ENCODE data around the gene RGS6.

RGS6 gene

DNA sequence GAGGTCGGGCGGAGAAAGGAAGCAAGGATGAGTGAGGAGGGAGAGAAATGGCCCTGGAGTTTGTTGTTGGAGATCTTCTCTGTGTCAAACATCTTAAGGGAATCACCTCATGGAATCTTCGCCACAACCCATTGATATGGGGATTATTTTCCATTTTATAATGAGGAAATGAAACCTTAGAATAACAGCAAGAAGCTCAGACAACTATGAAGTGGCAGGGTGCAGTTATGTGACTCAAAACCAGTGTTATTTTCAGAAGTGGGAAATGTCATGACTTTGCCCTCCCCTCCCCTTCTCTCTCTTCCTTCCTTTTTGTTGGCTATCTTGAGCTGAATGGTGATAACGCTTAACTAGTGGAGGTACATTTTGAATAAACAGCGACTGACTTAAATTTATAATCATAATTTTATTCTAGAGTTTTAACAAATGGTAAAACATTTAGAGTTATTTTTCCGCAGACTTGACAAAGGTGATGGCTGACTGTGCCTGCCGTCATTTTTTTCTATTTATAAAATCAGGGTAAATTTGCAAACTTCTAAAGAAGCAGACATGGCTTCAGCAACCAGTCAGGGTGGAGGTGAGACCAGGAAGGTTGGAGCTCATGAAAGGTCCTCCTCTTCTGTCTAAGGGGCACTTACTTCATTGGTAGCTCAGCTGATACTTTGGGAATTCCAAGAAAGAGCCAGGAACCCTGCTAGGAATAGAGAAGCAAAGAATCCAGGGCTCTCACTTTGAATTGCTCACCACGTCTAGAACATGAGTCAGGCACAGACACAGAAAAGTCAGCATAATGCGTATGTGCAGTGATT lies 232.4 kb downstream of the RGS6 start:
- no peak for DNase-seq (ENCODE audit: low read depth in 2 of 2)

- no peak for DNase-seq (ENCODE audit: low read depth in 2 of 2)
Observed at GRCh38 chr14:72165229-72165698, 233.0 kb downstream of the RGS6 start.

DNA sequence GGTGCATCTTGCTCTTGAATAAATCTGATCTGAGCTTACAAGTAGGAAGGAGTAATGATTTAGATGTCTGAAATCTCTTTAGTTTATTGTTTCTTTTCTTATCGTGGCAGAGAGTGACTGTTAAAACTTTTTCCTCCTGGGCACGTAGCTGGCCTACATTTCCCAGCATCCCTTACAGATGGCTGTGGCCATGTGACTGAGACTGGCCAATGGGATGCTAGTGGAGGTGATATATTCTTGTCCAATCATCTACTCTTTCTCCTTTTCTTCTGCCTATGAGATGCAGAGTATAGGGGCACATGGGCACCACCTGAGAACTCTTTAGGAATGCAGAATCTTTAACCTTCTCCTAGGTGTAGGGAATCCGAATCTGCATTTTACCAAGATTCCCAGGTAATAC lies 237.3 kb downstream of the RGS6 start:
- no peak for DNase-seq (ENCODE audit: low read depth in 2 of 2)

DNA sequence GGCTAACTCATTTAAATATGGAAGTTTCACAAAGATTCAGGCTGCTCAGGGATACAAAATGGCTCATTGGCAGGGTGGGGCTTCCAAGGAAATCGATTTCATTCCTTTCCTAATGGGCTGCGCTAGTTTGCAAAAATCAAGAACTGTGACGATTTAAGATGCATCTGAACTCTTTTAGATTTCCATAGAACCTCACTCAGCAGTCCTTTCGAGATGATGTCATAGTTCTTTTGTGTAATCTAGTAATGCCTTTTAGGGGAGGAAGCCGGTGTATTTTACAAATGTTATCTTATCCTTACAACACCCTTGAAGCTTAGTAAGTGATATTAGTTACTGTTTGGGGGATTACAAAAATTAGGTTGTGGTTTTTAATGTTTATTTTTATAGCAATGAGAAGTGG lies 239.8 kb downstream of the RGS6 start:
- DNase-seq (ENCODE audit: low read depth in 2 of 2), result no peak

DNA sequence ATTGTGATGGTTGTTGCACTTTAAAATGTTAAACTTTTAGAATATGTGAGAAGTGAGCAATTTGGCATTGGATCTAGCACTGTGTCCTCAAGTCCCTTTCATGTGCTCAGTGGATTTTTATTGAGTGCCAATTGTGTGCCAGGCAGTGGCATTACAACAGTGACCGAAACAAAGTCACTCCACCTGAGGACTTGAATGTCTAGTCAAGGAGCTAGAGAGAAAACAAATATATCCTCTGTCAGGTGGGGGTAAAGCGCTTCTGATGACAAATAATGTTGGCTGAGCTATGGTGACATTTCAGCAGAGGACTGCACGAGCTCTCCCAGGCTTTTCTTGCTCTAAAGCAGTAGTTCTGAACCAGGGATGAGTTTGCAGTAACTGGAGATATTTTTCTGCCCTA lies 240.4 kb downstream of the RGS6 start:
- DNase-seq (ENCODE audit: low read depth in 2 of 2), result no peak

DNA sequence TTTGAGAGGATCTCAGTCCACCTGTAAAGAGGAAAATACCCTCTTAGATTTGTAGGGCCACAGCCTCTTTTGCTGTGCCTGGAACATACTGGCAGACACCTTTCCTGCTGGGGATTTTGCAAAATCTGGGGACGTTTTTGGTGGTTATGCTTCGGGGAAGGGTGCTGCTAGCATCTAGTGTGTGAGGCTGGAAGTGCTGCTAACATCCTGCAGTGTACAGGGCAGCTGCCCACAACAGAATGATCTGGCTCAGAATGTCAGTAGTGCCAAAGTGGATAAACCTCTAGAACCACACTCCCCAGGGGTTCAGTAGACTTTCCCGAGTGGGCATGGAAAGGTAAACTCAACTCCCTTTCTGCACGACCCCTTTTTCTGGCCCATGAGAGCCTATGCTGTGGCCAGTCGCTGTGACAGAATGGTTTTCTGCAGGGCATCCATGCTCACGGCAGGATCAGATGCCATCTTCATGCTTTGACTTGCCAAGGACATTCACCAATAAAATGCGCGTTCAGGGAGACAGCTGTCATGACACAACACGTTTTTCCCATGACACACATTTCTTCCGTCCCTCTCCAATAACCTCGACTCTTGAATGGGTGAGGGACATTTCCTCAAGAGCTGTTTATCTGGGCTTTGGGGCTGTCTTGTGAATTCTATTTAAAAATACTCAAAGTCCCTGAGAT lies 240.9 kb downstream of the RGS6 start:
- no peak for DNase-seq (ENCODE audit: low read depth in 2 of 2)

- no peak for DNase-seq (ENCODE audit: low read depth in 2 of 2)
Observed at GRCh38 chr14:72177251-72177650, 245.0 kb downstream of the RGS6 start.

GRCh38 chr14:72178517-72178916 lies 246.3 kb downstream of the RGS6 start:
- DNase-seq (ENCODE audit: low read depth in 2 of 2), result no peak

DNA sequence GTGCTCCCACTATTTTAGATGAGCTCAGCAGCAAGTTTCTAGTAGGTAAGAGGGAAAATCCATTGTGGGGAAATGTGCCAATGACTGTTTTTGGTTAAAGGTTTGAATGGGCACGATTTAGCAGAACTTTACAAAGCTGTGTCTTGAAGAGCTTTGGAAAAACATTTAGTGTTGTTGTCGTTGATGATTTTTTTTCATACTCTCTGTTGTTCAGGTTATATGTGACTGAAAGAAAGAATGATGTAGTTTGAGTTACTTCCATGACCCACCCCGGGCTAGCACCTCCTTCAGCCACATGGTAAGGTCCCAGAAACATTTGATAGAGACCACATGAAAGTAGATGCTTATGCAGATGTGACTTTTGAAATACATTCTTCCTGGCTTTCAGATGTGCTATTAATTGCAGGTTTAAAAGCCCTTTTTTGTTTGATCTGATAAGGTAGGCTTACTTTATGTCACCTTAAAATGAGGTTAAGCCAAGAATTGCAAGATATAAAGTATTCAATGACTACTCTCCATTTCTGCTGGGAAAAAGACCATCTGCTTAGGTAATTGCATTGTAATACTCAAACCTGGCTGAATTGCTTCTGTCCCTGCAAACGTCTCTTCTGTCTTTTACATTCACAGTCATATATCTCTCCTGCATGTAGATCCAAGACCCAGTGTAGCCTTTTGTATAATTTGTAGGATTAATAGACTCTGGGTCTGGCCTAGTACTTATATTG lies 250.6 kb downstream of the RGS6 start:
- DNase-seq (ENCODE audit: low read depth in 2 of 2), result no peak

GRCh38 chr14:72183631-72184030 lies 251.4 kb downstream of the RGS6 start:
- no peak for DNase-seq (ENCODE audit: low read depth in 2 of 2)

GRCh38 chr14:72186523-72186922 lies 254.3 kb downstream of the RGS6 start:
- DNase-seq (ENCODE audit: low read depth in 2 of 2), result no peak

- no peak for DNase-seq (ENCODE audit: low read depth in 2 of 2)
Observed at GRCh38 chr14:72196237-72197015, 264.2 kb downstream of the RGS6 start.

DNA sequence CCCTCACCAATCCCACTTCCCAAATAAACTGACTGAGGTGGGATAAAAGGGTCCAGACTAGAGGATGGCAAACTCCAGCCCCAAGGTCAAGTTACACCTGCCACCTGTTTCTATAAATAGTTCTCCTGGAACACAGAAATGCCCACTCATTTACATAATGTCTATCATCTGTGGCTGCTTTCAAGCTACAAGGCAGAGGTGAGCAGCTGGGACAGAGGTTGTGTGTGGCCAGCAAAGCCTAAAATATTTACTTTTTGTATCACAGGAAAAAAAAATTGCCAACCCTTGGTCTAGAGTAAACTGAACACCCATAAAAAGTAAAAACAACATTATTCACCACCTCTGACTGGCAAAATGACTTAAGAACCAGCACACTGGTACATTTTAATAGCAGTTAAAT lies 269.4 kb downstream of the RGS6 start:
- no peak for DNase-seq (ENCODE audit: low read depth in 2 of 2)

- DNase-seq (ENCODE audit: low read depth in 2 of 2), result no peak
Observed at GRCh38 chr14:72213424-72213823, 281.2 kb downstream of the RGS6 start.

GRCh38 chr14:72215080-72215479 lies 282.9 kb downstream of the RGS6 start:
- no peak for DNase-seq (ENCODE audit: low read depth in 2 of 2)

DNA sequence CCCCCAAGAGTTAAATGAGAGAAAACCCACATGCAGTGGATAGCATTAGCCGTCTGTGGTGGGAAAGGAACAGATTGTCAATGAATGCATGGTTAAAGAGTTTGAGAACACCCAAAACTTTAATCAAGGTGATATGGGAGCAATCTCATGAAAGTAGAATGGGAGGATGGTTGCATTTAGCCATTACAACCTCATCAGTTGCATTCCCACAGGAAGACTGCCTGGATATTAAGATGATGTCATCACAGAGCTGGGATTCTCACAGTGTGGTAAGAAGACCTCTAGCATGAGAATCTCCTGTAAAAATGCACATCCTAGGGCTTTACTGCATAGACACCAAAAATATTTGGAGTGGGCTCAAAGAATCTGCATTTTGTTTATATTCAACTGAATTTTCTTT lies 284.9 kb downstream of the RGS6 start:
- no peak for DNase-seq (ENCODE audit: low read depth in 2 of 2)

- no peak for DNase-seq (ENCODE audit: low read depth in 2 of 2)
Observed at GRCh38 chr14:72222046-72222445, 289.8 kb downstream of the RGS6 start.

GRCh38 chr14:72236629-72237028 lies 304.4 kb downstream of the RGS6 start:
- no peak for DNase-seq (ENCODE audit: low read depth in 2 of 2)

DNA sequence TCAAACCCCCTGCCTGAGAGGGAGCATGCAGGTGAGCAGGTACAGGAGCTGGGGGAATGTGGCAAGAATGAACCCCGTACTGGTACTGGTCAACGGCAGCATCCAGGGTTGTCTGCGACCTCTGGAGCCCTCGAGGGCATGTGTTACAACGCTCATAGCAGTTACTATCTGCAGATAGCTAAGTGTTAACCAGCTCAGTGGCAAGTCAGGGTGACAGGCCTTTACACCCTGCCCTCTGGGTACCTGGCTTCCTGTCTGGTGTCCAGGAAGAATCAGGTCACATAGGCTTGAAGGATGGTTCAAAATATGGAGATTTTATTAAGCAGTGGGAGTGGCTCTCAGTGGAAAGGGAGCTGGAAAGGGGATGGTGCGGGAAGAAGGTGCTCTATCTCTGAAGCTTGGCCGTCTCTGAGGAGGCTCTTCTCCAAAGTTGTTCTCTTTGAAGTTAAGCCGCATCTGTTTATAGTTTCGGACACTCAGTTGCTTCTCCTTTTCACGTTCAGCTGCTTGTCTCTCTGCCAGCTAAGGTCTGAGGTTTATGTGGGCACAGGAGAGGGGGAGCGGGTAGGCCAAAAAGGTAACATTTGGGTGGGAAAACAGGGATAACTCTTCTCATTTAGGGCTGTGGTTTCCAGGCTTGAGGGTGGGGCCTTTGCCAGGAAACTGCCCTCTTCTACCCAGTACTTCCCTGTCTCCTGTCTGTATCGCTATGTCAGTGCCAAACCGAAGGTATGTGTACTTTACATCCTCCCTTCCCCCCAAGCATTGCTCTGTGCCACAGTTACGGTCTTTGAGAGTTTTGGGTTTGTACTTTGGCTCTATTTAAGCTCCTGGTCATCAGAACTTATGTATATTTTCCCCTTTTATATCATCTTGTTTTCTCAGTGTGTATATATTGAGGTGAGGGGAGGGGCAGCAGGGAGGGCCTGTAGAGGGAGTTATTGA lies 305.8 kb downstream of the RGS6 start:
- DNase-seq (ENCODE audit: low read depth in 2 of 2), result no peak
